HCT116 (cell line): Measurements from ENCODE around the gene CUX1.

Source experiments
- CEBPB ChIP-seq: IDR thresholded peaks from 2 replicates; pipeline ENCODE4 v1.6.1; 2012; ENCODE audit warnings: low read depth
- CTCF ChIP-seq, 3 experiments: fragments of 200-600 bp in 1 of 3; sonication (generic) in 1 of 3; IDR thresholded peaks in 2 of 3; conservative IDR thresholded peaks in 1 of 3; 2 replicates each; pipeline ENCODE4 v1.5.1; 2012 to 2017; ENCODE audit warnings: low read depth in 2 of 3, low read length in 2 of 3, antibody characterized with exemption in 1 of 3, borderline replicate concordance in 1 of 3, control low read depth in 1 of 3, mild to moderate bottlenecking in 1 of 3, mixed read lengths in 1 of 3, mixed run types in 1 of 3, moderate library complexity in 1 of 3; ENCODE audit not compliant: insufficient read depth in 1 of 3
- EZH2 ChIP-seq: fragments of 200-600 bp; sonication (generic); IDR thresholded peaks from 2 replicates; pipeline ENCODE4 v1.6.1; 2017; ENCODE audit warnings: antibody characterized with exemption, mixed run types
- EZH2phosphoT487 ChIP-seq: fragments of 200-600 bp; IDR thresholded peaks from 2 replicates; pipeline ENCODE4 v1.6.1; 2018; ENCODE audit warnings: antibody characterized with exemption, borderline replicate concordance
- JUND ChIP-seq: IDR thresholded peaks from 2 replicates; pipeline ENCODE4 v1.6.1; 2012
- POLR2A ChIP-seq: IDR thresholded peaks from 2 replicates; pipeline ENCODE4 v1.7.0; 2011; ENCODE audit warnings: borderline replicate concordance; ENCODE audit not compliant: insufficient read depth, insufficient read length; ENCODE audit errors: extremely low read depth
- POLR2AphosphoS5 ChIP-seq: IDR thresholded peaks from 2 replicates; pipeline ENCODE4 v1.6.1; 2011; ENCODE audit warnings: mild to moderate bottlenecking, low read depth, low read length, moderate library complexity
- SRF ChIP-seq: IDR thresholded peaks from 2 replicates; pipeline ENCODE4 v1.6.1; 2012; ENCODE audit warnings: low read depth
- TCF7L2 ChIP-seq: IDR thresholded peaks from 2 replicates; pipeline ENCODE4 v1.7.0; 2011; ENCODE audit warnings: borderline replicate concordance, inconsistent platforms; ENCODE audit not compliant: insufficient read depth, insufficient read length; ENCODE audit errors: extremely low read depth
- ZBTB33 ChIP-seq: IDR thresholded peaks from 2 replicates; pipeline ENCODE4 v1.6.1; 2011; ENCODE audit warnings: mild to moderate bottlenecking, low read length, moderate library complexity; ENCODE audit not compliant: insufficient replicate concordance; ENCODE audit errors: extremely low read depth
- ZFX ChIP-seq: fragments of 450-650 bp; IDR thresholded peaks from 2 replicates; pipeline ENCODE4 v1.6.1; 2017

- TF ChIP-seq CTCF (IDR thresholded peaks at IDR 0.05 in 2 of 3, conservative IDR thresholded peaks at IDR 0.05 in 1 of 3; ENCODE audit: borderline replicate concordance in 1 of 3, insufficient read depth in 1 of 3, low read depth in 2 of 3, low read length in 2 of 3) (no peak), SRF (no peak), POLR2AphosphoS5 (no peak), POLR2A (no peak), TCF7L2 (no peak), EZH2phosphoT487 (no peak), JUND (no peak), EZH2 (no peak), CEBPB (no peak), ZFX (no peak), ZBTB33 (no peak)
Observed at GRCh38 chr7:102119213-102119651, 301.8 kb downstream of the CUX1 start.
